HepG2 (cell line): ENCODE results near the gene BRCA1. TPM values are rescaled to one million over a fixed set of nuclear protein-coding genes. Genes with fewer than 3 reads are reported as not detected.

Experiments
- HNRNPK ChIP-seq: fragments of 200-400 bp; formaldehyde crosslinking; IDR thresholded peaks from 2 replicates; pipeline ENCODE4 v1.6.1; 2018; ENCODE audit warnings: low read length, low read depth, moderate library complexity, mild to moderate bottlenecking; ENCODE audit not compliant: poor library complexity, severe bottlenecking
- KMT2A ChIP-seq: sonication (generic); formaldehyde crosslinking; IDR thresholded peaks from 2 replicates; pipeline ENCODE4 v1.4.0; 2020; ENCODE audit warnings: missing genetic modification reagents
- MAFK ChIP-seq, 2 experiments: IDR thresholded peaks in 1 of 2; conservative IDR thresholded peaks in 1 of 2; 2 replicates each; pipeline ENCODE4 v1.6.1; 2011; ENCODE audit warnings: improper control_type of control experiment in 2 of 2, low read length in 2 of 2
- MATR3 ChIP-seq: sonication (generic); formaldehyde crosslinking; IDR thresholded peaks from 2 replicates; pipeline ENCODE4 v1.4.0; 2020; ENCODE audit warnings: missing genetic modification reagents
- POLR2A ChIP-seq, 2 experiments: IDR thresholded peaks; 2 replicates each; pipeline ENCODE4 v1.6.1; 2011; ENCODE audit warnings: low read depth in 2 of 2, low read length in 2 of 2, mild to moderate bottlenecking in 1 of 2, moderate library complexity in 1 of 2; ENCODE audit not compliant: insufficient read depth in 1 of 2
- SSRP1 ChIP-seq: IDR thresholded peaks from 2 replicates; pipeline ENCODE4 v1.6.1; 2016; ENCODE audit warnings: control low read depth
- TAF15 ChIP-seq: fragments of 200-400 bp; formaldehyde crosslinking; IDR thresholded peaks from one replicate; pipeline ENCODE4 v1.6.1; 2018; ENCODE audit warnings: mild to moderate bottlenecking, low read depth, low read length; ENCODE audit not compliant: poor library complexity, severe bottlenecking
- ZNF761 ChIP-seq: sonication (generic); formaldehyde crosslinking; conservative IDR thresholded peaks from 2 replicates; pipeline ENCODE4 v1.4.0; 2020; ENCODE audit warnings: mild to moderate bottlenecking, missing genetic modification reagents
- polyA plus RNA-seq, 8 experiments: library from polyadenylated mRNA; depleted of rRNA in 3 of 8; stranded (reverse) in 7 of 8; unstranded in 1 of 8; fragments of >200 nt; fragmentation: Illumina TruSeq in 4 of 8; extraction: Trizol in 4 of 8; gene quantifications; 2 replicates each; pipeline versions ENCODE4 v1.2.1 to v1.2.3, GENCODE V29; 2011 to 2016; ENCODE audit warnings: low read depth in 4 of 8, missing spikeins in 1 of 8, mixed read lengths in 1 of 8; ENCODE audit not compliant: insufficient read depth in 1 of 8
- total RNA-seq, 5 experiments: library from RNA; depleted of rRNA; stranded (reverse); fragments of >200 nt; fragmentation: Illumina TruSeq; extraction: Trizol; gene quantifications; 2 replicates each; pipeline ENCODE4 v1.2.3, GENCODE V29; 2016; ENCODE audit warnings: low read depth in 1 of 5
- TF ChIP-seq, protein P1 (sequence below): sonication (generic); formaldehyde crosslinking; IDR thresholded peaks from one replicate; pipeline ENCODE4 v1.5.1; 2020; ENCODE audit warnings: mild to moderate bottlenecking, missing genetic modification reagents; ENCODE audit errors: not compliant biosample characterization
- TF ChIP-seq, protein P2 (sequence below): sonication (generic); formaldehyde crosslinking; IDR thresholded peaks from 2 replicates; pipeline ENCODE4 v1.4.0; 2020; ENCODE audit warnings: missing genetic modification reagents, low read depth, mild to moderate bottlenecking, borderline replicate concordance
- TF ChIP-seq, protein P3 (sequence below): IDR thresholded peaks from 2 replicates; pipeline ENCODE4 v1.6.1; 2016; ENCODE audit warnings: low read depth, borderline replicate concordance

Gene BRCA1
- total and polyA plus RNA-seq, 2 of the 13 experiments (the other 11 are each of a cell fraction or from before 2014, with no cell fraction given): 13.3 to 37.5 TPM

DNA sequence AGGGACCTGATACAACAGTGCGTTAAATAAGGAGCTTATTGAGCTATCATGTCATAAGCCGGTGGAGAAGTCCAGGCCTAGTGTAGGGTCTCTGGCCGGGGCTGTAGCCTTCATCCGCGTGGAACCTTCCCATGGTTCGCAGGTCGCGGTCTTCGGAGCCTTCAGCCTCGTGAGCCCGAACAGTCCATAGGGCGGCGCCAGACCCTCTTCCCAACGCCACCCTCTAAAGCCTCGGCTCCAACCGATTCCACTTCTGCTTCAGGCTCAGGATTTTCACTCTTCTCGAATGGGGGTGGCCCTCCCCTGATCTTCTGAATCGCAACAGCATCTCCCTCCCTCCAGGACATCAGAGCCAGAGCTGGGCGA is 10.3 kb upstream of the BRCA1 start (continued):
- TF ChIP-seq, protein P1, sequence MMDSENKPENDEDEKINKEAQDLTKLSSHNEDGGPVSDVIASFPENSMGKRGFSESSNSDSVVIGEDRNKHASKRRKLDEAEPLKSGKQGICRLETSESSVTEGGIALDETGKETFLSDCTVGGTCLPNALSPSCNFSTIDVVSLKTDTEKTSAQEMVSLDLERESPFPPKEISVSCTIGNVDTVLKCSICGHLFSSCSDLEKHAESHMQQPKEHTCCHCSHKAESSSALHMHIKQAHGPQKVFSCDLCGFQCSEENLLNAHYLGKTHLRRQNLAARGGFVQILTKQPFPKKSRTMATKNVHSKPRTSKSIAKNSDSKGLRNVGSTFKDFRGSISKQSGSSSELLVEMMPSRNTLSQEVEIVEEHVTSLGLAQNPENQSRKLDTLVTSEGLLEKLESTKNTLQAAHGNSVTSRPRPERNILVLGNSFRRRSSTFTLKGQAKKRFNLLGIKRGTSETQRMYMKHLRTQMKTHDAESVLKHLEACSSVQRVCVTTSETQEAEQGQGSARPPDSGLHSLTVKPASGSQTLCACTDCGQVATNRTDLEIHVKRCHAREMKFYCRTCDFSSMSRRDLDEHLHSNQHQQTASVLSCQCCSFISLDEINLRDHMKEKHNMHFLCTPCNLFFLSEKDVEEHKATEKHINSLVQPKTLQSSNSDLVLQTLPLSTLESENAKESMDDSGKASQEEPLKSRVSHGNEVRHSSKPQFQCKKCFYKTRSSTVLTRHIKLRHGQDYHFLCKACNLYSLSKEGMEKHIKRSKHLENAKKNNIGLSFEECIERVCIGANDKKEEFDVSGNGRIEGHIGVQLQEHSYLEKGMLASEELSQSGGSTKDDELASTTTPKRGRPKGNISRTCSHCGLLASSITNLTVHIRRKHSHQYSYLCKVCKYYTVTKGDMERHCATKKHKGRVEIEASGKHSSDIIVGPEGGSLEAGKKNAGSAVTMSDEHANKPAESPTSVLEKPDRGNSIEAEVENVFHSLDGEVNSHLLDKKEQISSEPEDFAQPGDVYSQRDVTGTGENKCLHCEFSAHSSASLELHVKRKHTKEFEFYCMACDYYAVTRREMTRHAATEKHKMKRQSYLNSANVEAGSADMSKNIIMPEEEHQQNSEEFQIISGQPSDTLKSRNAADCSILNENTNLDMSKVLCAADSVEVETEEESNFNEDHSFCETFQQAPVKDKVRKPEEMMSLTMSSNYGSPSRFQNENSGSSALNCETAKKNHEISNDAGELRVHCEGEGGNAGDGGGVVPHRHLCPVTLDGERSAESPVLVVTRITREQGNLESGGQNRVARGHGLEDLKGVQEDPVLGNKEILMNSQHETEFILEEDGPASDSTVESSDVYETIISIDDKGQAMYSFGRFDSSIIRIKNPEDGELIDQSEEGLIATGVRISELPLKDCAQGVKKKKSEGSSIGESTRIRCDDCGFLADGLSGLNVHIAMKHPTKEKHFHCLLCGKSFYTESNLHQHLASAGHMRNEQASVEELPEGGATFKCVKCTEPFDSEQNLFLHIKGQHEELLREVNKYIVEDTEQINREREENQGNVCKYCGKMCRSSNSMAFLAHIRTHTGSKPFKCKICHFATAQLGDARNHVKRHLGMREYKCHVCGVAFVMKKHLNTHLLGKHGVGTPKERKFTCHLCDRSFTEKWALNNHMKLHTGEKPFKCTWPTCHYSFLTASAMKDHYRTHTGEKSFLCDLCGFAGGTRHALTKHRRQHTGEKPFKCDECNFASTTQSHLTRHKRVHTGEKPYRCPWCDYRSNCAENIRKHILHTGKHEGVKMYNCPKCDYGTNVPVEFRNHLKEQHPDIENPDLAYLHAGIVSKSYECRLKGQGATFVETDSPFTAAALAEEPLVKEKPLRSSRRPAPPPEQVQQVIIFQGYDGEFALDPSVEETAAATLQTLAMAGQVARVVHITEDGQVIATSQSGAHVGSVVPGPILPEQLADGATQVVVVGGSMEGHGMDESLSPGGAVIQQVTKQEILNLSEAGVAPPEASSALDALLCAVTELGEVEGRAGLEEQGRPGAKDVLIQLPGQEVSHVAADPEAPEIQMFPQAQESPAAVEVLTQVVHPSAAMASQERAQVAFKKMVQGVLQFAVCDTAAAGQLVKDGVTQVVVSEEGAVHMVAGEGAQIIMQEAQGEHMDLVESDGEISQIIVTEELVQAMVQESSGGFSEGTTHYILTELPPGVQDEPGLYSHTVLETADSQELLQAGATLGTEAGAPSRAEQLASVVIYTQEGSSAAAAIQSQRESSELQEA (CRISPR knock-in tag): peak; percentile 69
- TF ChIP-seq TAF15 (peak; percentile 17), MATR3 (CRISPR knock-in tag) (no peak), SSRP1 (CRISPR knock-in tag) (0 out of 2 replicates have a peak, but pooled peaks have one; percentile 7), MAFK (conservative IDR thresholded peaks at IDR 0.05 in 1 of 2, IDR thresholded peaks at IDR 0.05 in 1 of 2; ENCODE audit: low read length in 2 of 2) (no peak), KMT2A (no peak), POLR2A (IDR thresholded peaks at IDR 0.05; ENCODE audit: insufficient read depth in 1 of 2, low read depth in 2 of 2, low read length in 2 of 2) (peak in 1 of 2 experiments; percentile 39; a peak in 1 of 4 replicates), ZNF761 (CRISPR knock-in tag) (0 out of 2 replicates have a peak, but pooled peaks have one; percentile 4), HNRNPK (no peak)
- TF ChIP-seq, protein P2, sequence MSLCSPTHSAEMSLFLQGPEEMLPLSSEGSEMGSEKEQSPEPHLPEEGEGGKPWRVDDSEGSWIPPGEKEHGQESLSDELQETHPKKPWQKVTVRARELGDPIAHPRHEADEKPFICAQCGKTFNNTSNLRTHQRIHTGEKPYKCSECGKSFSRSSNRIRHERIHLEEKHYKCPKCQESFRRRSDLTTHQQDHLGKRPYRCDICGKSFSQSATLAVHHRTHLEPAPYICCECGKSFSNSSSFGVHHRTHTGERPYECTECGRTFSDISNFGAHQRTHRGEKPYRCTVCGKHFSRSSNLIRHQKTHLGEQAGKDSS (CRISPR knock-in tag): 0 out of 2 replicates have a peak, but pooled peaks have one; percentile 5
- TF ChIP-seq, protein P3, sequence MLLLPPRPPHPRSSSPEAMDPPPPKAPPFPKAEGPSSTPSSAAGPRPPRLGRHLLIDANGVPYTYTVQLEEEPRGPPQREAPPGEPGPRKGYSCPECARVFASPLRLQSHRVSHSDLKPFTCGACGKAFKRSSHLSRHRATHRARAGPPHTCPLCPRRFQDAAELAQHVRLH: no peak
